WTC11 (cell line): Measurements from ENCODE around the gene P3H2. TPM values are rescaled to one million over a fixed set of nuclear protein-coding genes. Genes with fewer than 3 reads are reported as not detected.
A peak's percentile ranks its signal among the peaks of the same experiment; 100 is the strongest.

Experiments
- ATAC-seq: fragments of 200-7000 bp; cut with Tn5 transposase; 2 replicates; pipeline ENCODE4 v1.10.0; 2021; ENCODE audit warnings: mild to moderate bottlenecking, moderate library complexity
- CTCF ChIA-PET: fragments of 300-600 bp; sonication (Branson Sonifier 250); formaldehyde crosslinking; loops from one replicate; lab custom pipeline; 2021; ENCODE audit warnings: antibody characterized with exemption; lab: Charles Lee
- POLR2A ChIA-PET: fragments of 350-600 bp; sonication (Branson Sonifier 250); formaldehyde crosslinking; loops from one replicate; lab custom pipeline; 2021; ENCODE audit warnings: antibody characterized with exemption; lab: Charles Lee
- DNase-seq: peaks from one replicate; pipeline ENCODE4 v3.0.0; 2021; ENCODE audit warnings: low spot score
- H3K27ac Mint-ChIP-seq: 2 replicates; pipeline ENCODE4 v1.8.0; 2021; ENCODE audit warnings: mixed read lengths
- H3K27me3 Mint-ChIP-seq: 2 replicates; pipeline ENCODE4 v1.8.0; 2021; ENCODE audit warnings: low read depth, mild to moderate bottlenecking, moderate library complexity, mixed read lengths
- H3K36me3 Mint-ChIP-seq: 2 replicates; pipeline ENCODE4 v1.8.0; 2021; ENCODE audit warnings: mixed read lengths
- H3K4me1 Mint-ChIP-seq: 2 replicates; pipeline ENCODE4 v1.8.0; 2022; ENCODE audit warnings: mixed read lengths
- H3K4me3 Mint-ChIP-seq: 2 replicates; pipeline ENCODE4 v1.8.0; 2021; ENCODE audit warnings: mild to moderate bottlenecking, moderate library complexity, mixed read lengths
- H3K9me3 Mint-ChIP-seq: 2 replicates; pipeline ENCODE4 v1.8.0; 2021; ENCODE audit warnings: mixed read lengths
- CBFB ChIP-seq: sonication (generic); formaldehyde crosslinking; IDR thresholded peaks from 2 replicates; pipeline ENCODE4 v1.8.1; 2022; ENCODE audit warnings: mild to moderate bottlenecking, low read depth, missing genetic modification reagents
- CDX4 ChIP-seq: fragments of 250-450 bp; sonication (Bioruptor Pico); IDR thresholded peaks from 2 replicates; pipeline ENCODE4 v1.9.0; 2021; ENCODE audit warnings: moderate library complexity, mild to moderate bottlenecking, inconsistent platforms, borderline replicate concordance
- E2F5 ChIP-seq: sonication (generic); formaldehyde crosslinking; IDR thresholded peaks from 2 replicates; pipeline ENCODE4 v1.8.1; 2022; ENCODE audit warnings: mild to moderate bottlenecking, moderate library complexity, missing genetic modification reagents
- EMX1 ChIP-seq: fragments of 250-450 bp; sonication (Bioruptor Pico); IDR thresholded peaks from 2 replicates; pipeline ENCODE4 v1.8.0; 2021; ENCODE audit warnings: mild to moderate bottlenecking
- ETV6 ChIP-seq: sonication (generic); formaldehyde crosslinking; IDR thresholded peaks from 2 replicates; pipeline ENCODE4 v1.8.1; 2022; ENCODE audit warnings: mild to moderate bottlenecking, missing genetic modification reagents
- FOXJ3 ChIP-seq: sonication (generic); formaldehyde crosslinking; IDR thresholded peaks from 2 replicates; pipeline ENCODE4 v1.9.0; 2021; ENCODE audit warnings: missing genetic modification reagents, mild to moderate bottlenecking, borderline replicate concordance
- FOXP1 ChIP-seq: sonication (generic); formaldehyde crosslinking; IDR thresholded peaks from 2 replicates; pipeline ENCODE4 v1.8.0; 2022; ENCODE audit warnings: missing genetic modification reagents, mild to moderate bottlenecking, moderate library complexity, borderline replicate concordance
- FOXP4 ChIP-seq: sonication (generic); formaldehyde crosslinking; IDR thresholded peaks from 2 replicates; pipeline ENCODE4 v1.8.0; 2022; ENCODE audit warnings: mild to moderate bottlenecking, missing genetic modification reagents
- GABPB1 ChIP-seq: sonication (generic); formaldehyde crosslinking; IDR thresholded peaks from 2 replicates; pipeline ENCODE4 v1.8.1; 2023; ENCODE audit warnings: mild to moderate bottlenecking, missing genetic modification reagents
- GRHL2 ChIP-seq: fragments of 250-450 bp; sonication (Bioruptor Pico); IDR thresholded peaks from 2 replicates; pipeline ENCODE4 v1.8.0; 2022; ENCODE audit warnings: mild to moderate bottlenecking, moderate library complexity; ENCODE audit not compliant: insufficient replicate concordance, severe bottlenecking
- GTF2I ChIP-seq: fragments of 250-450 bp; sonication (Bioruptor Pico); conservative IDR thresholded peaks from 2 replicates; pipeline ENCODE4 v1.4.0; 2021; ENCODE audit warnings: mild to moderate bottlenecking
- JUN ChIP-seq: sonication (generic); formaldehyde crosslinking; IDR thresholded peaks from 2 replicates; pipeline ENCODE4 v1.8.0; 2023; ENCODE audit warnings: mild to moderate bottlenecking, missing genetic modification reagents
- MAX ChIP-seq: sonication (generic); formaldehyde crosslinking; IDR thresholded peaks from 2 replicates; pipeline ENCODE4 v1.8.0; 2022; ENCODE audit warnings: mild to moderate bottlenecking, missing genetic modification reagents
- MXD4 ChIP-seq: fragments of 250-450 bp; sonication (Bioruptor Pico); IDR thresholded peaks from 2 replicates; pipeline ENCODE4 v1.8.0; 2021; ENCODE audit warnings: mild to moderate bottlenecking, moderate library complexity, borderline replicate concordance
- NFYB ChIP-seq: sonication (generic); formaldehyde crosslinking; conservative IDR thresholded peaks from 2 replicates; pipeline ENCODE4 v1.8.0; 2022; ENCODE audit warnings: low read depth, missing genetic modification reagents
- NR1H2 ChIP-seq: sonication (generic); formaldehyde crosslinking; IDR thresholded peaks from 2 replicates; pipeline ENCODE4 v1.9.0; 2021; ENCODE audit warnings: mild to moderate bottlenecking, moderate library complexity, missing genetic modification reagents
- PRDM15 ChIP-seq: sonication (generic); formaldehyde crosslinking; IDR thresholded peaks from 2 replicates; pipeline ENCODE4 v1.8.0; 2022; ENCODE audit warnings: missing genetic modification reagents
- PRRX2 ChIP-seq: fragments of 250-450 bp; sonication (Bioruptor Pico); IDR thresholded peaks from 2 replicates; pipeline ENCODE4 v1.8.0; 2021; ENCODE audit warnings: mild to moderate bottlenecking
- RELA ChIP-seq: sonication (generic); formaldehyde crosslinking; IDR thresholded peaks from 2 replicates; pipeline ENCODE4 v1.8.1; 2022; ENCODE audit warnings: missing genetic modification reagents, mild to moderate bottlenecking, borderline replicate concordance
- RORB ChIP-seq: fragments of 250-450 bp; sonication (Bioruptor Pico); IDR thresholded peaks from 2 replicates; pipeline ENCODE4 v1.9.0; 2021; ENCODE audit warnings: mild to moderate bottlenecking
- SMAD4 ChIP-seq: sonication (generic); formaldehyde crosslinking; IDR thresholded peaks from 2 replicates; pipeline ENCODE4 v1.8.0; 2022; ENCODE audit warnings: mild to moderate bottlenecking, missing genetic modification reagents
- TEAD1 ChIP-seq: sonication (generic); formaldehyde crosslinking; IDR thresholded peaks from 2 replicates; pipeline ENCODE4 v1.8.0; 2022; ENCODE audit warnings: mild to moderate bottlenecking, missing genetic modification reagents
- ZBTB21 ChIP-seq: sonication (generic); formaldehyde crosslinking; IDR thresholded peaks from 2 replicates; pipeline ENCODE4 v1.8.1; 2023; ENCODE audit warnings: mild to moderate bottlenecking, missing genetic modification reagents, borderline replicate concordance
- ZMAT4 ChIP-seq: fragments of 250-450 bp; sonication (Bioruptor Pico); IDR thresholded peaks from 2 replicates; pipeline ENCODE4 v1.9.0; 2021; ENCODE audit warnings: mild to moderate bottlenecking
- ZNF121 ChIP-seq: sonication (generic); formaldehyde crosslinking; IDR thresholded peaks from 2 replicates; pipeline ENCODE4 v1.8.0; 2023; ENCODE audit warnings: missing genetic modification reagents
- ZNF138 ChIP-seq: sonication (generic); formaldehyde crosslinking; conservative IDR thresholded peaks from 2 replicates; pipeline ENCODE4 v1.8.1; 2022; ENCODE audit warnings: mild to moderate bottlenecking, moderate library complexity, missing genetic modification reagents
- total RNA-seq: library from RNA; stranded (reverse); gene quantifications from 3 replicates; pipeline ENCODE4 v1.2.3, GENCODE V29; 2021

The P3H2 gene
- total RNA-seq, 1 experiment from 2014 or later = 29.4 TPM

GRCh38 chr3:189921770-189922169 is 198.9 kb downstream of the P3H2 start:
- no peak for DNase-seq
- Mint-ChIP-seq H3K4me1 (peaks cover 10% of the 10 kb centered on the region), H3K4me3 (no peak overlapping the region), H3K36me3 (no peaks in the 10 kb centered on the region; the same call in 1 of the 2 replicates)
- POLR2A ChIA-PET = no interaction called here
- 0 out of 2 replicates have a peak, but pooled peaks have one; percentile 67 for TF ChIP-seq RORB
- no peak for TF ChIP-seq ZNF121 (CRISPR knock-in tag)
- TF ChIP-seq, all 79 proteins: peak for 1
- CTCF ChIA-PET = interaction anchor here (0.5 kb wide), 1 partner anchor 121 kb away, joined by 4 read pairs; no protein-coding TSS in a partner anchor
- Mint-ChIP-seq H3K27me3 (no peaks in the 10 kb centered on the region), H3K27ac (no peak overlapping the region), H3K9me3 (peaks cover 13% of the 10 kb centered on the region)
- ATAC-seq = no peak

GRCh38 chr3:189914799-189915198 is 205.9 kb downstream of the P3H2 start:
- POLR2A ChIA-PET = no interaction called here
- CTCF ChIA-PET = no interaction called here
- ATAC-seq (no peak), DNase-seq (no peak)
- Mint-ChIP-seq H3K36me3 (no peaks in the 10 kb centered on the region), H3K27me3 (no peaks in the 10 kb centered on the region), H3K4me3 (no peak overlapping the region), H3K4me1 (peaks cover 20% of the 10 kb centered on the region), H3K27ac (no peak overlapping the region), H3K9me3 (no peaks in the 10 kb centered on the region)
- TF ChIP-seq FOXJ3 (no peak), GTF2I (CRISPR knock-in tag) (no peak), SMAD4 (CRISPR knock-in tag) (no peak), ZBTB21 (CRISPR knock-in tag) (no peak), PRDM15 (no peak), E2F5 (CRISPR knock-in tag) (no peak), NFYB (CRISPR knock-in tag) (no peak), MAX (CRISPR knock-in tag) (no peak), GABPB1 (CRISPR knock-in tag) (no peak), FOXP4 (CRISPR knock-in tag) (no peak), GRHL2 (CRISPR knock-in tag) (no peak), RORB (no peak), PRRX2 (no peak), NR1H2 (CRISPR knock-in tag) (no peak), JUN (CRISPR knock-in tag) (no peak)

GRCh38 chr3:189911001-189911400 is 209.7 kb downstream of the P3H2 start:
- Mint-ChIP-seq H3K27me3 (no peaks in the 10 kb centered on the region), H3K27ac (no peak overlapping the region), H3K9me3 (no peaks in the 10 kb centered on the region), H3K4me1 (peaks cover 17% of the 10 kb centered on the region), H3K36me3 (no peaks in the 10 kb centered on the region), H3K4me3 (no peak overlapping the region)
- ATAC-seq (no peak), DNase-seq (no peak)
- CTCF ChIA-PET = no interaction called here
- TF ChIP-seq ZMAT4 (CRISPR knock-in tag) = no peak
- TF ChIP-seq ZNF138 = no peak
- TF ChIP-seq FOXP1 = no peak
- TF ChIP-seq ETV6 (CRISPR knock-in tag) = no peak
- no peak for TF ChIP-seq ZNF121 (CRISPR knock-in tag)
- TF ChIP-seq CBFB = no peak
- TF ChIP-seq MXD4 (CRISPR knock-in tag) = no peak
- no peak for TF ChIP-seq TEAD1 (CRISPR knock-in tag)
- TF ChIP-seq NR1H2 (CRISPR knock-in tag) = no peak
- no peak for TF ChIP-seq EMX1 (CRISPR knock-in tag)
- no peak for TF ChIP-seq RELA
- no peak for TF ChIP-seq CDX4
- POLR2A ChIA-PET = no interaction called here
